GM12878 (cell line): ENCODE data around the gene RPS6KA5. TPM values are rescaled to one million over a fixed set of nuclear protein-coding genes. Genes with fewer than 3 reads are reported as not detected.

Source experiments
- ATAC-seq: fragments of 200-7000 bp; cut with Tn5 transposase; 3 replicates; pipeline ENCODE4 v1.9.1; 2020; ENCODE audit warnings: mild to moderate bottlenecking, moderate library complexity
- BruUV-seq: library from RNA; stranded (reverse); fragments of 400-500 nt; replicated peaks from 2 replicates; lab custom pipeline; 2021; lab: Mats Ljungman, UMichigan
- CTCF ChIA-PET: fragments of 300-600 bp; sonication (Branson Sonifier 250); formaldehyde crosslinking; extraction: SDS; loops from one replicate; lab custom pipeline; 2021; ENCODE audit warnings: inconsistent platforms; lab: Yijun Ruan, JAX
- POLR2A ChIA-PET: fragments of 350-600 bp; formaldehyde crosslinking; extraction: SDS; loops from one replicate; lab custom pipeline; 2021; ENCODE audit warnings: inconsistent platforms; lab: Charles Lee
- RAD21 ChIA-PET: fragments of 300-600 bp; sonication (Branson Sonifier 250); formaldehyde crosslinking; loops from one replicate; lab custom pipeline; 2023; ENCODE audit warnings: antibody characterized with exemption; ENCODE audit not compliant: unreplicated experiment; lab: Charles Lee
- SMC1A ChIA-PET: fragments of 300-600 bp; sonication (Branson Sonifier 250); formaldehyde crosslinking; loops from one replicate; lab custom pipeline; 2023; ENCODE audit not compliant: unreplicated experiment, uncharacterized antibody; lab: Charles Lee
- DNase-seq: peaks from one replicate; pipeline ENCODE4 v3.0.0-alpha.2; 2011; ENCODE audit warnings: low read depth, low spot score
- FAIRE-seq: peaks from 3 replicates; lab custom pipeline; 2011; peaks lifted over from hg19 to GRCh38; lab: Jason Lieb, UNC
- H2AFZ ChIP-seq: 2 replicates; pipeline ENCODE4 v1.6.0; 2011; ENCODE audit warnings: low read depth, low read length, control low read depth; ENCODE audit not compliant: control insufficient read depth
- H3K27ac ChIP-seq: 2 replicates; pipeline ENCODE4 v1.5.1; 2011; ENCODE audit warnings: control low read depth; ENCODE audit not compliant: control insufficient read depth, insufficient read depth
- H3K27me3 ChIP-seq, 2 experiments: replicated peaks in 1 of 2; 2 replicates each; pipeline versions ENCODE4 v1.6.0 to v1.6.1; 2011; ENCODE audit warnings: low read length in 1 of 2; ENCODE audit not compliant: control insufficient read depth in 2 of 2, insufficient read depth in 2 of 2
- H3K36me3 ChIP-seq, 2 experiments: 2 replicates each; pipeline ENCODE4 v1.5.1; 2011; ENCODE audit warnings: low read length in 1 of 2; ENCODE audit not compliant: control insufficient read depth in 2 of 2, insufficient read depth in 2 of 2
- H3K4me1 ChIP-seq: 2 replicates; pipeline ENCODE4 v1.6.1; 2011; ENCODE audit warnings: mild to moderate bottlenecking, low read length, moderate library complexity, mixed read lengths; ENCODE audit not compliant: control insufficient read depth, insufficient read depth
- H3K4me2 ChIP-seq: 2 replicates; pipeline ENCODE4 v1.6.0; 2011; ENCODE audit warnings: control low read depth; ENCODE audit not compliant: control insufficient read depth, insufficient read depth
- H3K4me3 ChIP-seq: fragments of 200-600 bp; sonication (generic); 2 replicates; pipeline ENCODE4 v1.5.1; 2016
- H3K79me2 ChIP-seq: 2 replicates; pipeline ENCODE4 v1.6.0; 2011; ENCODE audit warnings: low read length; ENCODE audit not compliant: control insufficient read depth, insufficient read depth
- H3K9ac ChIP-seq: 2 replicates; pipeline ENCODE4 v1.8.0; 2011; ENCODE audit warnings: low read length, control low read depth, mixed read lengths; ENCODE audit not compliant: control insufficient read depth, insufficient read depth
- H3K9me3 ChIP-seq: replicated peaks from 3 replicates; pipeline ENCODE4 v1.5.1; 2011; ENCODE audit warnings: mild to moderate bottlenecking, low read length; ENCODE audit not compliant: control insufficient read depth, insufficient read depth
- H4K20me1 ChIP-seq: 2 replicates; pipeline ENCODE4 v1.6.0; 2011; ENCODE audit not compliant: control insufficient read depth, insufficient read depth
- BMI1 ChIP-seq: fragments of 450-650 bp; IDR thresholded peaks from 2 replicates; pipeline ENCODE4 v1.6.1; 2016; ENCODE audit warnings: mild to moderate bottlenecking, moderate library complexity, borderline replicate concordance
- BRCA1 ChIP-seq: IDR thresholded peaks from 2 replicates; pipeline ENCODE4 v1.6.1; 2011; ENCODE audit warnings: low read depth, low read length, improper control_type of control experiment
- MEF2B ChIP-seq: fragments of 450-650 bp; IDR thresholded peaks from 2 replicates; pipeline ENCODE4 v1.6.1; 2018; ENCODE audit warnings: mild to moderate bottlenecking, moderate library complexity; ENCODE audit not compliant: partially characterized antibody, poor library complexity, severe bottlenecking
- SIN3A ChIP-seq: IDR thresholded peaks from 2 replicates; pipeline ENCODE4 v1.6.1; 2012; ENCODE audit warnings: low read depth, low read length, improper control_type of control experiment
- SREBF1 ChIP-seq: IDR thresholded peaks from 2 replicates; pipeline ENCODE4 v1.6.1; 2012; ENCODE audit warnings: mild to moderate bottlenecking, low read length
- SREBF2 ChIP-seq: IDR thresholded peaks from 2 replicates; pipeline ENCODE4 v1.6.1; 2012; ENCODE audit warnings: mild to moderate bottlenecking, low read length
- TCF7 ChIP-seq: IDR thresholded peaks from 2 replicates; pipeline ENCODE4 v1.6.1; 2014; ENCODE audit warnings: antibody characterized with exemption, borderline replicate concordance
- ZNF384 ChIP-seq: IDR thresholded peaks from 2 replicates; pipeline ENCODE4 v1.6.1; 2012; ENCODE audit warnings: low read depth, mild to moderate bottlenecking, low read length, improper control_type of control experiment, borderline replicate concordance
- ZNF622 ChIP-seq: fragments of 450-650 bp; IDR thresholded peaks from 2 replicates; pipeline ENCODE4 v1.6.1; 2017; ENCODE audit warnings: mild to moderate bottlenecking, inconsistent platforms
- WGBS: methylation state at CpG from one replicate; pipeline ENCODE4 v1.1.6; 2016; ENCODE audit warnings: low lambda C conversion rate; ENCODE audit not compliant: insufficient replicate concordance, insufficient coverage; ENCODE audit errors: missing lambda C conversion rate; 5-methylcytosine and 5-hydroxymethylcytosine counted together
- in situ Hi-C: fragments of 300-500 bp; cut with MboI; formaldehyde crosslinking; loops from 9 replicates; pipeline ENCODE4 v1.14.3; 2018; ENCODE audit warnings: mixed read lengths
- intact Hi-C: fragments of 100-400 bp; cut with micrococcal nuclease; formaldehyde crosslinking; loops from one replicate; pipeline ENCODE4 v1.14.2; 2022; ENCODE audit not compliant: unreplicated experiment
- polyA plus RNA-seq, 11 experiments: library from polyadenylated mRNA; depleted of rRNA in 4 of 11; unstranded in 6 of 11; stranded (reverse) in 5 of 11; fragments of >200 nt; fragmentation: Nextera tagmentation in 4 of 11; fragmentation: Illumina TruSeq in 1 of 11; extraction: Ambion mirVana in 4 of 11; extraction: Trizol in 1 of 11; gene quantifications; 1 replicate in 1 of 11; 2 replicates in 10 of 11; pipeline versions ENCODE4 v1.2.1 to v1.2.3, GENCODE V29; 2011 to 2016; ENCODE audit warnings: inconsistent platforms in 2 of 11, missing spikeins in 2 of 11, low read depth in 1 of 11
- total RNA-seq, 4 experiments: library from RNA; depleted of rRNA in 3 of 4; stranded (reverse); fragments of >200 nt in 3 of 4; fragmentation: Illumina TruSeq in 1 of 4; extraction: Trizol in 1 of 4; gene quantifications; 2 replicates each; pipeline versions ENCODE4 v1.2.1 to v1.2.3, GENCODE V29; 2013 to 2021
- TF ChIP-seq, protein P1 (sequence below): fragments of 450-650 bp; IDR thresholded peaks from 2 replicates; pipeline ENCODE4 v1.6.1; 2016; ENCODE audit warnings: mild to moderate bottlenecking, moderate library complexity, borderline replicate concordance
- TF ChIP-seq, protein P2 (sequence below): fragments of 450-650 bp; IDR thresholded peaks from 2 replicates; pipeline ENCODE4 v1.6.1; 2016; ENCODE audit warnings: mild to moderate bottlenecking

Gene RPS6KA5
- total and polyA plus RNA-seq, 10 of the 15 experiments (the other 5 are each of a cell fraction or from before 2014, with no cell fraction given), result 1.4 to 7.0 (median 3.7) TPM

DNA sequence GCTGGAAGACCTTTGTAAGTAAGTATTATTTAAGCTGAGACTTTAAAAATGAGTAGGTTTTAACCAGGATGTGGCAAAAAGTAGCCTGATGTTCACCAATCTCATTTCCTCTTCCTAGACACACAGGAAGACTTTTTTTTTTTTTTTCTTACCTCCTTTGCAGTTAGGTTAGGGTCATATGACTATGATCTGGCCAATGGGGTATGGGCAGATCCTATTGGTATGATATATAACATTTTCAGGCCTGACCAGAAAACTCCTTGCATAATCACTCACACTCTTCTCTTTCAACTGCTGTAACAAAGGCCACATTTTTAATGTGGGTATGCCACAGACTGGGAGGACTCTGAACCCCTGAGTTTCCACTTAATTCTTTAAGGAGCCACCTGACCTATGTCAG, 2.7 kb upstream of the RPS6KA5 start (continued):
- TF ChIP-seq, protein P1, sequence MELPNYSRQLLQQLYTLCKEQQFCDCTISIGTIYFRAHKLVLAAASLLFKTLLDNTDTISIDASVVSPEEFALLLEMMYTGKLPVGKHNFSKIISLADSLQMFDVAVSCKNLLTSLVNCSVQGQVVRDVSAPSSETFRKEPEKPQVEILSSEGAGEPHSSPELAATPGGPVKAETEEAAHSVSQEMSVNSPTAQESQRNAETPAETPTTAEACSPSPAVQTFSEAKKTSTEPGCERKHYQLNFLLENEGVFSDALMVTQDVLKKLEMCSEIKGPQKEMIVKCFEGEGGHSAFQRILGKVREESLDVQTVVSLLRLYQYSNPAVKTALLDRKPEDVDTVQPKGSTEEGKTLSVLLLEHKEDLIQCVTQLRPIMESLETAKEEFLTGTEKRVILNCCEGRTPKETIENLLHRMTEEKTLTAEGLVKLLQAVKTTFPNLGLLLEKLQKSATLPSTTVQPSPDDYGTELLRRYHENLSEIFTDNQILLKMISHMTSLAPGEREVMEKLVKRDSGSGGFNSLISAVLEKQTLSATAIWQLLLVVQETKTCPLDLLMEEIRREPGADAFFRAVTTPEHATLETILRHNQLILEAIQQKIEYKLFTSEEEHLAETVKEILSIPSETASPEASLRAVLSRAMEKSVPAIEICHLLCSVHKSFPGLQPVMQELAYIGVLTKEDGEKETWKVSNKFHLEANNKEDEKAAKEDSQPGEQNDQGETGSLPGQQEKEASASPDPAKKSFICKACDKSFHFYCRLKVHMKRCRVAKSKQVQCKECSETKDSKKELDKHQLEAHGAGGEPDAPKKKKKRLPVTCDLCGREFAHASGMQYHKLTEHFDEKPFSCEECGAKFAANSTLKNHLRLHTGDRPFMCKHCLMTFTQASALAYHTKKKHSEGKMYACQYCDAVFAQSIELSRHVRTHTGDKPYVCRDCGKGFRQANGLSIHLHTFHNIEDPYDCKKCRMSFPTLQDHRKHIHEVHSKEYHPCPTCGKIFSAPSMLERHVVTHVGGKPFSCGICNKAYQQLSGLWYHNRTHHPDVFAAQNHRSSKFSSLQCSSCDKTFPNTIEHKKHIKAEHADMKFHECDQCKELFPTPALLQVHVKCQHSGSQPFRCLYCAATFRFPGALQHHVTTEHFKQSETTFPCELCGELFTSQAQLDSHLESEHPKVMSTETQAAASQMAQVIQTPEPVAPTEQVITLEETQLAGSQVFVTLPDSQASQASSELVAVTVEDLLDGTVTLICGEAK, result peak; percentile 33; the same call in 1 of the 2 replicates
- TF ChIP-seq ZNF622, result no peak

DNA sequence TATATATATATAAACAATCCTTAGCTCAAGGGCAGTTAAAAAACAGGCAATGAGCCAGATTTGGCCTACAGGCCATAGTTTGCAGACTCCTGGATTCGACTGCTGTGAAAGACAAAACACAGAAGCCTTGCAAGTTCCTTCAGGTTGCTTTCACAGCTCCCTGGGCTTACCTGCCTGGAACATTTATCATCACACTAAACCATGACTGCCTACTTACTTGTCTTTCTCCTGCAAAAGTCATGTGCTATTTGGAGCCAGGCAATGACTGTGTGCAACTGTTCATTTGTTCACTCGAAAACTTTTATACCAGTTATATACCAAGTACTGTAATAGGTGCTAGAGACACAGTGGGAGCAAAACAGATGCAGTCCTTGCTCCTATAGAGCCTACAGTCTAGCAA, 2.2 kb upstream of the RPS6KA5 start:
- in situ Hi-C loops (no loop called here), intact Hi-C loops (loop anchor here (5.0 kb wide), 2 partner anchors 55 to 160 kb away; no protein-coding TSS in a partner anchor)
- no TSS peak for BruUV-seq
- ChIA-PET POLR2A (interaction anchor here (0.7 to 7.5 kb wide), 5 partner anchors 22 to 64 kb away, joined by 3 to 94 read pairs (median 4); partner anchors contain the start of gene DGLUCY), CTCF (interaction anchor here (0.6 to 4.1 kb wide), 6 partner anchors 35 to 304 kb away, joined by 3 to 20 read pairs (median 4); partner anchors contain the start of gene DGLUCY), RAD21 (interaction anchor here (2.2 to 5.1 kb wide), 2 partner anchors 36 to 52 kb away, joined by 5 to 63 read pairs; partner anchors contain the start of gene DGLUCY), SMC1A (interaction anchor here (0.6 to 7.0 kb wide), 16 partner anchors 14 to 346 kb away, joined by 3 to 68 read pairs (median 4); partner anchors contain the start of gene DGLUCY)
- no peak for TF ChIP-seq MEF2B
- TF ChIP-seq BMI1, result no peak
- TF ChIP-seq, protein P1, result no peak
- no peak for TF ChIP-seq ZNF384
- TF ChIP-seq SREBF2, result no peak
- no peak for TF ChIP-seq TCF7
- TF ChIP-seq, protein P2, sequence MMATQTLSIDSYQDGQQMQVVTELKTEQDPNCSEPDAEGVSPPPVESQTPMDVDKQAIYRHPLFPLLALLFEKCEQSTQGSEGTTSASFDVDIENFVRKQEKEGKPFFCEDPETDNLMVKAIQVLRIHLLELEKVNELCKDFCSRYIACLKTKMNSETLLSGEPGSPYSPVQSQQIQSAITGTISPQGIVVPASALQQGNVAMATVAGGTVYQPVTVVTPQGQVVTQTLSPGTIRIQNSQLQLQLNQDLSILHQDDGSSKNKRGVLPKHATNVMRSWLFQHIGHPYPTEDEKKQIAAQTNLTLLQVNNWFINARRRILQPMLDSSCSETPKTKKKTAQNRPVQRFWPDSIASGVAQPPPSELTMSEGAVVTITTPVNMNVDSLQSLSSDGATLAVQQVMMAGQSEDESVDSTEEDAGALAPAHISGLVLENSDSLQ, result no peak
- no peak for TF ChIP-seq SREBF1
- no peak for TF ChIP-seq BRCA1
- no peak for TF ChIP-seq SIN3A
- DNase-seq, result no peak
- ATAC-seq, result no peak
- Histone ChIP-seq H3K27ac (peak overlapping the region; percentile 72), H4K20me1 (no peaks in the 10 kb centered on the region), H2AFZ (peak overlapping the region; percentile 93), H3K4me1 (peaks cover 11% of the 10 kb centered on the region), H3K9ac (no peak overlapping the region), H3K4me3 (no peak overlapping the region), H3K79me2 (peaks cover 4% of the 10 kb centered on the region), H3K4me2 (no peak overlapping the region), H3K27me3 (no peaks in the 10 kb centered on the region), H3K36me3 (no peaks in the 10 kb centered on the region), H3K9me3 (no peaks in the 10 kb centered on the region)
- no peak for FAIRE-seq
- WGBS, result 95% methylated on average over 2 of the region's 2 CpGs
